CD14-positive monocyte (primary cell): ENCODE measurements around the gene PRKCQ. TPM values are rescaled to one million over a fixed set of nuclear protein-coding genes. Genes with fewer than 3 reads are reported as not detected.

Experiments
- DNase-seq, 3 donors: peaks; one replicate each; pipeline ENCODE4 v3.0.0-alpha.2; 2011 to 2022
- H2AFZ ChIP-seq: 2 replicates; pipeline ENCODE4 v1.6.0; 2012; ENCODE audit warnings: mild to moderate bottlenecking, low read depth, low read length, inconsistent platforms; ENCODE audit not compliant: insufficient read depth, poor library complexity, severe bottlenecking
- H3K27ac ChIP-seq, 2 donors: 1 replicate in 1 of 2; 2 replicates in 1 of 2; pipeline ENCODE4 v1.5.1; 2012 to 2013; ENCODE audit warnings: low read length in 2 of 2, control low read depth in 1 of 2, inconsistent platforms in 1 of 2, low read depth in 1 of 2, mild to moderate bottlenecking in 1 of 2
- H3K27me3 ChIP-seq, 2 donors: one replicate each; pipeline versions ENCODE4 v1.6.0 to v1.6.1; 2011 to 2013; ENCODE audit warnings: low read length in 2 of 2; ENCODE audit not compliant: control insufficient read depth in 2 of 2, insufficient read depth in 2 of 2
- H3K36me3 ChIP-seq, 2 donors: replicated peaks in 1 of 2; 1 replicate in 1 of 2; 2 replicates in 1 of 2; pipeline versions ENCODE4 v1.5.1 to v1.6.1; 2012 to 2013; ENCODE audit warnings: low read length in 2 of 2, control low read depth in 1 of 2, inconsistent platforms in 1 of 2, mild to moderate bottlenecking in 1 of 2; ENCODE audit not compliant: insufficient read depth in 2 of 2, control insufficient read depth in 1 of 2
- H3K4me1 ChIP-seq, 2 donors: 1 replicate in 1 of 2; 2 replicates in 1 of 2; pipeline versions ENCODE4 v1.5.1 to v1.6.1; 2012 to 2013; ENCODE audit warnings: low read length in 2 of 2, control low read depth in 1 of 2, inconsistent platforms in 1 of 2, mild to moderate bottlenecking in 1 of 2, moderate library complexity in 1 of 2; ENCODE audit not compliant: insufficient read depth in 2 of 2, control insufficient read depth in 1 of 2
- H3K4me2 ChIP-seq: replicated peaks from 2 replicates; pipeline ENCODE3; 2012; ENCODE audit warnings: low read length, moderate library complexity, mild to moderate bottlenecking; ENCODE audit not compliant: poor library complexity, severe bottlenecking; ENCODE audit errors: extremely low read depth
- H3K4me3 ChIP-seq, 3 experiments: fragments of 200-600 bp in 1 of 3; sonication (generic) in 1 of 3; replicated peaks in 1 of 3; 1 replicate in 2 of 3; 2 replicates in 1 of 3; pipeline ENCODE4 v1.5.1; 2011 to 2013; ENCODE audit warnings: low read length in 3 of 3, mild to moderate bottlenecking in 3 of 3, control low read depth in 2 of 3, low read depth in 2 of 3, inconsistent platforms in 1 of 3, moderate library complexity in 1 of 3
- H3K79me2 ChIP-seq: 2 replicates; pipeline ENCODE4 v1.6.0; 2012; ENCODE audit warnings: mild to moderate bottlenecking, control low read depth, inconsistent platforms, low read length, moderate library complexity; ENCODE audit not compliant: insufficient read depth
- H3K9ac ChIP-seq: 2 replicates; pipeline ENCODE4 v1.6.0; 2017; ENCODE audit warnings: low read length, mild to moderate bottlenecking; ENCODE audit not compliant: insufficient read depth, poor library complexity, severe bottlenecking
- H3K9me3 ChIP-seq, 2 donors: replicated peaks in 1 of 2; 1 replicate in 1 of 2; 2 replicates in 1 of 2; pipeline versions ENCODE4 v1.5.1 to v1.6.1; 2012 to 2013; ENCODE audit warnings: low read length in 2 of 2, control low read depth in 1 of 2; ENCODE audit not compliant: control insufficient read depth in 1 of 2, insufficient read depth in 1 of 2
- H4K20me1 ChIP-seq: 2 replicates; pipeline ENCODE4 v1.6.0; 2012; ENCODE audit warnings: mild to moderate bottlenecking, low read length, control low read depth, moderate library complexity; ENCODE audit not compliant: insufficient read depth
- H3K27ac Mint-ChIP-seq, 7 donors: one replicate each; pipeline ENCODE4 v1.8.0; 2020; ENCODE audit warnings: mild to moderate bottlenecking in 7 of 7, mixed read lengths in 7 of 7, moderate library complexity in 6 of 7, inconsistent platforms in 2 of 7
- H3K27me3 Mint-ChIP-seq, 3 donors: one replicate each; pipeline ENCODE4 v1.8.0; 2021 to 2022; ENCODE audit warnings: low read depth in 3 of 3, mild to moderate bottlenecking in 3 of 3, mixed read lengths in 3 of 3, moderate library complexity in 3 of 3, inconsistent platforms in 1 of 3
- H3K36me3 Mint-ChIP-seq, 2 donors: one replicate each; pipeline ENCODE4 v1.8.0; 2020; ENCODE audit warnings: mixed read lengths in 2 of 2, inconsistent platforms in 1 of 2, mild to moderate bottlenecking in 1 of 2
- H3K4me1 Mint-ChIP-seq: one replicate; pipeline ENCODE4 v1.8.0; 2020; ENCODE audit warnings: mild to moderate bottlenecking, mixed read lengths
- H3K4me3 Mint-ChIP-seq, 2 donors: one replicate each; pipeline ENCODE4 v1.8.0; 2020; ENCODE audit warnings: mild to moderate bottlenecking in 2 of 2, mixed read lengths in 2 of 2, moderate library complexity in 1 of 2
- H3K9me3 Mint-ChIP-seq, 7 donors: one replicate each; pipeline ENCODE4 v1.8.0; 2020 to 2022; ENCODE audit warnings: mixed read lengths in 7 of 7, mild to moderate bottlenecking in 6 of 7, moderate library complexity in 6 of 7, inconsistent platforms in 2 of 7
- WGBS: methylation state at CpG from one replicate; pipeline ENCODE4 v1.1.5; 2013; ENCODE audit warnings: missing lambda C conversion rate; ENCODE audit not compliant: insufficient coverage; 5-methylcytosine and 5-hydroxymethylcytosine counted together
- intact Hi-C, 2 donors: fragments of 100-400 bp; cut with micrococcal nuclease; formaldehyde crosslinking; loops; one replicate each; pipeline versions ENCODE4 v1.15.0 to v1.15.1; 2023
- polyA plus RNA-seq, 3 donors: library from polyadenylated mRNA; depleted of rRNA in 1 of 3; unstranded in 2 of 3; stranded (reverse) in 1 of 3; fragments of 300-500 nt in 2 of 3; fragments of >200 nt in 1 of 3; fragmentation: Illumina TruSeq in 2 of 3; gene quantifications; 1 replicate in 2 of 3; 2 replicates in 1 of 3; pipeline ENCODE4 v1.2.3, GENCODE V29; 2012 to 2021
- TF ChIP-seq, protein P1 (sequence below): fragments of 200-600 bp; IDR thresholded peaks from one replicate; pipeline ENCODE4 v1.8.0; 2022; ENCODE audit warnings: antibody characterized with exemption, mild to moderate bottlenecking

The PRKCQ gene
- polyA plus RNA-seq, 3 donors, result 0.01 to 0.29 (median 0.09) TPM

DNA sequence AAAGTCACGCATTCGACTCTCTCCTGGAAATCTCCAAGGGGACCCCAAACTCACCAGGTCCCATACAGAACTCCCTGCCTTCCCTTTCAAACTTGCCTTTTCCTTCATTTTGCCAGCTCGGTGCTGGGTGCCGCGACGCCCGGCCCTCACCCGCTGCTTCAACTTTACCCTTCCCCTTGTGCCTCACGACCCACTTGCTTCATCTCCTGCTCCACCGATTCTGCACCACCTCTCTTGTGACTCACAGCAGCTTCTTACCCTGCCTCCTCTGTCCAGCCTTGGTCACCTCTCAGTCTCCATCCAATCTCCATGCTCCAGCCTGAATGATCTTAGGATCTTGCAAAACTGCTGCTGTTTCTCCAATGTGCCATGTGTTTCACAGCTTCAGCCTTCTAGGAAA lies 59.9 kb downstream of the PRKCQ start:
- Mint-ChIP-seq H3K4me3 (no peak overlapping the region), H3K36me3 (no peaks in the 10 kb centered on the region), H3K9me3 (no peaks in the 10 kb centered on the region), H3K27ac (no peak overlapping the region), H3K4me1 (peaks cover 19% of the 10 kb centered on the region), H3K27me3 (peaks cover 0 to 5% (median 0%) of the 10 kb centered on the region in 3 donors)
- Histone ChIP-seq H3K79me2 (no peaks in the 10 kb centered on the region), H3K9ac (no peak overlapping the region), H3K4me3 (no peak overlapping the region), H4K20me1 (no peaks in the 10 kb centered on the region), H3K27me3 (no peaks in the 10 kb centered on the region), H3K27ac (no peak overlapping the region), H3K4me2 (no peak overlapping the region), H3K4me1 (peaks cover 5 to 15% of the 10 kb centered on the region in 2 donors), H3K9me3 (no peaks in the 10 kb centered on the region), H2AFZ (no peak overlapping the region), H3K36me3 (no peaks in the 10 kb centered on the region)
- intact Hi-C loops, result no loop called here
- WGBS, result 77% methylated on average over 10 of the region's 10 CpGs
- TF ChIP-seq, protein P1, sequence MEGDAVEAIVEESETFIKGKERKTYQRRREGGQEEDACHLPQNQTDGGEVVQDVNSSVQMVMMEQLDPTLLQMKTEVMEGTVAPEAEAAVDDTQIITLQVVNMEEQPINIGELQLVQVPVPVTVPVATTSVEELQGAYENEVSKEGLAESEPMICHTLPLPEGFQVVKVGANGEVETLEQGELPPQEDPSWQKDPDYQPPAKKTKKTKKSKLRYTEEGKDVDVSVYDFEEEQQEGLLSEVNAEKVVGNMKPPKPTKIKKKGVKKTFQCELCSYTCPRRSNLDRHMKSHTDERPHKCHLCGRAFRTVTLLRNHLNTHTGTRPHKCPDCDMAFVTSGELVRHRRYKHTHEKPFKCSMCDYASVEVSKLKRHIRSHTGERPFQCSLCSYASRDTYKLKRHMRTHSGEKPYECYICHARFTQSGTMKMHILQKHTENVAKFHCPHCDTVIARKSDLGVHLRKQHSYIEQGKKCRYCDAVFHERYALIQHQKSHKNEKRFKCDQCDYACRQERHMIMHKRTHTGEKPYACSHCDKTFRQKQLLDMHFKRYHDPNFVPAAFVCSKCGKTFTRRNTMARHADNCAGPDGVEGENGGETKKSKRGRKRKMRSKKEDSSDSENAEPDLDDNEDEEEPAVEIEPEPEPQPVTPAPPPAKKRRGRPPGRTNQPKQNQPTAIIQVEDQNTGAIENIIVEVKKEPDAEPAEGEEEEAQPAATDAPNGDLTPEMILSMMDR, result no peak
- no peak for DNase-seq

DNA sequence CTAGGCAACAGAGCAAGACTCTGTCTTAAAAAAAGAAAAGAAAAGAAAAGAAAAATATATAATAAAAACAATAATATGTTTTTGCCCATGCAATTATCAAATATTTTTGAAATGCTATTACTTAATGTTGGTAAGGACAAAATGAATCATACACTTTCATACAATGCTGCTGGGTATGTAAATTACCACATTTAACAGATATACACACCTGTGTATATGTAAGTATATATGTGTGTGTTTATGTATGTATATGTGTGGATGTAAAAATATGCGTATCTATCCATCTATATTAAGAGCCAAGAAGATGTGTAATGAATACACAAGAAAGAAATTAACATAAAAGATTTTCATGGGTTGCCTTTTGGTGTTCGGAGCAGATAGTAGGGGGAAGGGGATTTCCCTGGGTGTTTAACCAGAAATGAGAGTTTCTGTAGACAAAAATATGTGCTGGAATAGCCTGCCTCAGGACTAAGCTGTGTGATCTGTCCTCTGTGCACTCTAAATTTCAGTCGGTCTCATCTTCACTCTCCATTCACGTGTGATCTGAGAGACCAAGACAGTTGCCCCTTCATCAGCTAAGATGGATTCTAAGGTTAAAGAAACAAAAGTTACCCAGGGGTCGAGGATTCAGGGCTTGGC lies 61.2 kb downstream of the PRKCQ start:
- Mint-ChIP-seq H3K4me1 (peaks cover 31% of the 10 kb centered on the region), H3K9me3 (peaks cover 0 to 3% (median 0%) of the 10 kb centered on the region in 7 donors), H3K27me3 (peaks cover 0 to 5% (median 0%) of the 10 kb centered on the region in 3 donors), H3K36me3 (no peaks in the 10 kb centered on the region), H3K4me3 (no peak overlapping the region), H3K27ac (no peak overlapping the region)
- no peaks in the 10 kb centered on the region for H4K20me1 ChIP-seq
- 80% methylated on average over 1 of the region's 5 CpGs for WGBS
- H3K36me3 ChIP-seq, result no peaks in the 10 kb centered on the region
- H2AFZ ChIP-seq, result no peak overlapping the region
- H3K27me3 ChIP-seq, result no peaks in the 10 kb centered on the region
- H3K9me3 ChIP-seq, result no peaks in the 10 kb centered on the region
- DNase-seq, result no peak
- intact Hi-C loops, result no loop called here
- H3K4me3 ChIP-seq, result no peak overlapping the region
- no peak overlapping the region for H3K4me2 ChIP-seq
- H3K9ac ChIP-seq, result no peak overlapping the region
- no peaks in the 10 kb centered on the region for H3K79me2 ChIP-seq
- peaks cover 15 to 26% of the 10 kb centered on the region in 2 donors for H3K4me1 ChIP-seq
- TF ChIP-seq, protein P1, result no peak
- no peak overlapping the region for H3K27ac ChIP-seq
